Measurements from ENCODE around the gene NGEF.
"Not testable (repeated sequence)": the region's sequence is repeated elsewhere in the genome, so short reads cannot be mapped to it uniquely, and the experiment has no call there.

The NGEF gene

DNA sequence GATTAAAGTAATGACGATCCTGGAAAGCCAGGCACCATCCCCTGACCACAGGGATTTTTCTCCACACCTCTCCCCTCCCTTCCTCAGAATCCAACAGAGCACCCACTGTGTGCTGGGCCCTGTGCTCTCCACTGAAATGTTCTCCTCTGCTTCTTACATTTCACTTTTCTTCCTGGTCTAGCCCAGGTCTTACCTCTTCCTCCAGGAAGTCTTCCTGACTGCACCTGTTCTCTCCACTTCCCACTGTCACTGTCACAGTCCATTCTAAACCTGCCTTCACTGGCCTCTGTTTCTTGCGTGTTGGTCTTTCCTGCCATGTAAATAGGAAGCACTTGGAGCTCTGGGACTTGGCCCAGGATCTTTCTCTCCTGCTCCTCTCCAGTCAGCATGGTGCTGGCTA, 7.4 kb upstream of the NGEF start:
- DNase-seq = no peak

GRCh38 chr2:233019610-233020009, 6.6 kb upstream of the NGEF start:
- not testable (repeated sequence) for DNase-seq

- DNase-seq = no peak
Observed at GRCh38 chr2:233017947-233018346, 4.9 kb upstream of the NGEF start.

DNA sequence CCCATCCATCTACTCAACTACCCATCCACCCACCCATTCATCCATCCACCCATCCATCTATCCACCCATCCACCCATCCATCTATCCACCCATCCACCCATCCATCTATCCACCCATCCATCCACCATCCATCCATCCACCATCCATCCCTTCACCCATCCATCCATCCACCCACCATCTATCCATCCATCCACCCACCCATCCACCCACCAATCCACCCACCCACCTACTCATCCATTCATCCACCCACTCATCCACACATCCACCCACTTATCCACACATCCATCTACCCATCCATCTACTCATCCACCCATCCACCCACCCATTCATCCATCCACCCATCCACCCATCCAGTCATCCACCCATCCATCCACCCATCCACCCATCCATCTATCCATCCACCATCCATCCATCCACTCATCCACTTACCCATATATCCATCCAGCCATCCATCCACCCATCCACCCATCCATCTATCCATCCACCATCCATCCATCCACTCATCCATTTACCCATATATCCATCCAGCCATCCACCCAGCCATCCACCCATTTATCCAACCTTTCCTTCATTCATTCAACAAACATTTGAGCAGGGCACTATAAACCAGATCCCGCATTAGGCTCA, 2.1 kb upstream of the NGEF start:
- peak; percentile 6 for DNase-seq

DNA sequence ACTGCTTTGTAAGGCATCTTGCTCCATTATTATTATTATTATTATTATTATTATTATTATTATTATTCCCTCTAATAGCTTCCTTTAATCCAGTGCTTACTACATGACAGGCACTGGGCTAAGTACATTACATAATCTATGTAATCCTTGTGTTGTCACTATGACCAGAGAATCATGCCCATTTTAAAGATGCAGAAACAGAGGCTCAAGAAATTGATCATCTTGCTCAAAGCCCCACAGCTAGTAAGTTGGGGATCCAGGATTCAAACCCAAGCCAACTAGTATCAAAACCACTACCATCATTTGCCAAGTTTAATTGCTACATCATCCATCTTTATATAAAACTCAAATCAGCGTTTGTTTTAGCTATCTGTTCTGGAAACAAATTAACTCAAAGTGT, 594 bp upstream of the NGEF start:
- no peak for DNase-seq

DNA sequence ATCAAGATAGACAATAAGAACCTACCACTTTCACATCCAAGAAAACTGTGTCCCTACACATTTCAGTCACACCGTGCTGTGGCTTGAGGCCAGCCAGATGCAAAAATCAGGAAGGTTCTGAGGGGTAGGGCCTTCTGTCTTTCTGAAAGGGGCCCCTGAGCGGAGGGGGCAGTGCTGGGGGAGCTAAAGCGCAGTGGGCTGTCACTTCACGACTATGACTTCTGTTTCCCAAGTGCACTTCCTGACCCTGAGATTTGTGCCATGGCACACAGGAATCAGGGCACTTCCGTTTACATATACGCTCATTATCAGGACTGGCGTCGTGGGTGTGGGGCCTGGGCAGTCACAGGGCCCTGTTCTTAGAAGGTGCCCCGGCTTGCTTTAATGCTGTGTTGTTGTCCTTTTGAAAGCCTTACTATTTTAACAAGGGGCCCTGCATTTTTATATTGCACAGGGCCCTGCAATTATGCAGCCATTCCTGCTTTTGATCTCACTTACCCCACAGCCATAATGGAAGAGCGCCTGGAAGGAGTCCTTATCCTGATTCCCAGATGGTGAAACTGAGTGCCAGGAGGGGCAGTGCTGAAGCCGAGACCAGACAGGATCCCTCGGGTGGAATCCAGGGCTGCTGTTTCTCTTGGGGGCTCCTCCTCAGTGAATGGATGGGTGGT, 620 bp downstream of the NGEF start:
- DNase-seq = peak; percentile 30

GRCh38 chr2:233011702-233012131, 1.3 kb downstream of the NGEF start:
- peak; percentile 50 for DNase-seq

GRCh38 chr2:233011268-233011650, 1.8 kb downstream of the NGEF start:
- no peak for DNase-seq

DNA sequence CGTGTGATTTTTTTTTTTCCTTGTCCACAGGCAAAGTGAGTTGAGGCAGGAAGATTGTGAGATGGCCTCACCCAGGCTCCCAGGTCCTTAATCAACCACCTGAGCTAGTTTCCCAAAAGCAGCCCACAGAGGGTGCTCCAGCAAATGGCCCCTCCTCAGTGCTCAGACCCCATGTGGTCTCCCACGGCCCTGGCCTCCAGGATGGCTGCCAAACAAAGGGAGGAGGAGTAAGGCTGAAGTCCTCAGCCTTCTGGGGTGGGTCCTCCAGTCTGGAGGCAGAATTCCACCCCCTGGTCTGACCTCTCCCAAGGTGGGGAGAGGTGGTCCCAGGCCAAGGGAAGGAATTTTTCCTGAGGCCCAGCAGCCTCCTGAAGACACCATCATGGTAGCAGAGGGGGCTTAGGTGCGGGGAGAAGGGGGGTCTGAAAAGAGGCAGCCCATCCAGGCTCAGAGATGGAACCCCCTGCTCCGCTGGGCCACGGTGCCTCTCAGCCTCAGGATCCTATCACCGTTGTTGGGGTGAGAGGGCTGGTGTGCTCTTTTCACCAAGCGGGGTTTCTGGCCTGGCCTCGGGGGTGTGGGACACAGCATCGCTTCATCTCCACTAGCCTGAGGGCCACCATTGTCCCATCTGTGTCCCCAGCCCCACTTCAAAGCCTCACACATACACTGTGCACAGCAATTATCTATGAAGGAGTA, 2.3 kb downstream of the NGEF start:
- no peak for DNase-seq

- DNase-seq = no peak
Observed at GRCh38 chr2:233009661-233010060, 3.4 kb downstream of the NGEF start.

GRCh38 chr2:233007739-233008138, 5.3 kb downstream of the NGEF start:
- DNase-seq = no peak

GRCh38 chr2:233007270-233007669, 5.8 kb downstream of the NGEF start:
- DNase-seq = peak; percentile 14

GRCh38 chr2:233006648-233007047, 6.4 kb downstream of the NGEF start:
- DNase-seq = peak; percentile 12

DNA sequence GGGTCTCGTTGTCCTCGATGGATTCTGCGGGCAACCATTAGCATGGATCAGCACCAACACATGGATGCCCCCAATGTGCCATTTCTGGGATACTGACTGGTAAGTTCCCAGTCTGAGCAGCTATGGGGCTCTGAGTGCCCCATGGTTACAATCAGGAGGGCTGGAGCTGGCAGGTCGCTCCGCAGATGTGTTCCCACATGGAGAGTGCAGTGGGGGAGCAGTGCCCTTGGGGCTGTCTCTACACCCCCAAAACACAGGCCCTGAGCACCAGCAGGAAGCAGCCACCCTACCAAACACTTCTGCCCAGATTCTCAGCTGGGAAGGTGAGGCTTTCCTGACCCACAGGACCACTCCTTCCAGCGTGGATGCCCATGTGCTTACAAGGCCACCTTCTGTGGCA, 8.0 kb downstream of the NGEF start:
- DNase-seq = peak; percentile 25

DNA sequence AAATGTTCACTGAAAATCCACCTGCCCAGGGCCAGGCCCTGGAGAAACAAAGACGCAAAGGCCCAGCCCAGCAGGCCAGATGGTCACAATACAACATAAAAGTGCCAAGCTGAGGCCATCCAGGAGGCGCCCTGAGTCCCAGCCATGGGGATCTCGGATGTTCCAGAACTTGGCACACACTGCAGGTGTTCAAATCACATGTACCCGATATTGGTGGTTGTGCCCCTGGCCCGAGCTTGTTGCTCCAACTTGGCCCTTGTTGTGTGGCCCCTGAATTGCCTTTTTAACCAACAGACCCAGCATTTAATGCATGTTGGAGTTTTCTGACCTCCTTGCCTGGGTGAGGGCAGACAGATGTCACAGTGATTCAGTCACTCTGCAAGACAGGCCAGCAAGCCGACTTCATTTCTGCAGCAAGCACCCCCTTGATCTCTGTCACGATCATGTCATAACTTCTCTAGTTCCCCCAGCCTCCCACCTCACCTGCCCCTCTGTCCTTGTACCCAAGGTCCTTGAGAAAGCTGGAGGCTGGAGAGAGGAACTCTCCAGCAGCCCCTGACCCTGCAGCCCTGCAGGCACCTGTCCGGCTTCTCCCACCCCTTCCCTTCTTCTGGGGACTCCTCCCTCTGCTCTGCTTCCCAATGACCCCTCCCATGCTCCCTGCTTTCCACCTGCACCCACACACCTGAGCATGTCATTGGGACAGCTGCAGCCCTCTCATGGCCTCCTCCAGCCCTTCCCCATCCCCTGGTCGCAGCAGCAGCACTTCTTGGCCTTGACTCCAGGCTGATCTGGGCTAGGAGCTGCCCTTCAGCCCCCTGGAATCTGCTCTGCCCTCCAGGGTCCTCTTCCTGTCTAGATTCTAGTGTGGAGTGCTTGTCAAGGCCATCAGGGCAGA, 9.1 kb downstream of the NGEF start:
- peak; percentile 17 for DNase-seq

GRCh38 chr2:233002829-233003657, 10.0 kb downstream of the NGEF start:
- no peak for DNase-seq

GRCh38 chr2:233000886-233001750, 11.9 kb downstream of the NGEF start:
- DNase-seq = no peak

DNA sequence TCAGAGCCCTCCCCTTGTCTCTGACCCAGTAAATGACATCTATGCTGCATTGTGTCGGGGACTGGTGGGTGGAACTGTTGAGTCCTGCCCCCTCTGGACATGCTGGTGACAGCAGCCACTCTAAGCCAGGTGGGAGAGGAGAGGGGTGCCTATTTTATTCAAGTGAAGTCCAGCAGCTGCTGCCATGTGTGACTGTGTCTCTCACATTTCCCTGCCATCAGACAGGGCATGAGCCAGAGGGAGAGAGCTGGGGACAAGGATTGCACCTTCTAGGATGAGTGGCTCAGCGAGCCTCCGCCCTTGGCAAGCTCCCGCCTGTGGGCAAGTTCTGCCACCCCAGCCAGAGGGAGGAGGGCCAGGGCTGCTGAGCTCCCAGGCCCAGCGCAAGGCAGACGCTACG, 13.7 kb downstream of the NGEF start:
- no peak for DNase-seq

GRCh38 chr2:232998666-232998985, 14.4 kb downstream of the NGEF start:
- DNase-seq = no peak

DNA sequence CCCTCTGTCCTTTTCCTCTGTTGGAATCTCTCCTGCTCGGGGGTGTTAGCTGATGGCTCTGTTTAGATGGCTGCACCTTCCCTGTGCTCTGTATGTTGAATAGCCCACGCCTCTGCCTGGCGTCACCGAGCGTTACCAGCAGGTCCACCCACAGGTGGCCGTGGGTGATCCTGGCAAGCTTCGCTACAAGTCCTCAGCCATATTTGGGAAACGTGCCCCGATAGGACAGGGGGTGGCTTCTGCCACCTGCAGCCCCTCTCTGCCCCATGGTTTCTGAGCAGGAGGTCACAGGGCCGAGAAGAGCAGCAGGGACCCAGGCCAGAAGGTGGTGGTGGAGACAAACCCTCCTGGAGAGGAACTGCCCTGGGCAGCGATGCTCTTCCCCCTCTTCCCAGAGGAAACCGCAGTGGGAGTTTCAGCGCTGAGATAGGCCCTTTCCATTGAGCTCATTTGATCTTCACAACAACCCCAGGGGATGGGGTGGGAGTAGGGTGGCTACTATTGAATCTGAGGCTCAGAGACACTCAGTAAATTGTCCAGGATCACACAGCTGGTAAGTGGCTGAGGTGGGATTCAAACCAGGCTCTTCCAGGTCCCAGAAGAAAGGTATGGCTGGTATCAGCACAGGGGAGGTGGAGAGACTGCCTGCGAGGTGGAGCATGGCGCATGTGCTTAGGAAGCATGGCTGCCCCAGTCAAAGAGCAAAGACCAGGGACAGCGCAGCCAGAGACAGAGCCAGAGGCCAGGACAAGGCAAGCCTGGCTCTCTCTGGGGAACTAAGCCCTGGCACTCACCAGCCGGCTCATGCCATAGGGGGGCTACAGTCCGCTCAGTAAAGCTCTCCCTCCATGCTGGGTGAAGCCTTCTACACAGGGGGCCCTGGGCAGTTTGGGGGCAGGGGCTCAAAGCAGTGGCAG, 15.0 kb downstream of the NGEF start:
- DNase-seq = no peak
